ENCODE results near the gene LRP1B.

DNA sequence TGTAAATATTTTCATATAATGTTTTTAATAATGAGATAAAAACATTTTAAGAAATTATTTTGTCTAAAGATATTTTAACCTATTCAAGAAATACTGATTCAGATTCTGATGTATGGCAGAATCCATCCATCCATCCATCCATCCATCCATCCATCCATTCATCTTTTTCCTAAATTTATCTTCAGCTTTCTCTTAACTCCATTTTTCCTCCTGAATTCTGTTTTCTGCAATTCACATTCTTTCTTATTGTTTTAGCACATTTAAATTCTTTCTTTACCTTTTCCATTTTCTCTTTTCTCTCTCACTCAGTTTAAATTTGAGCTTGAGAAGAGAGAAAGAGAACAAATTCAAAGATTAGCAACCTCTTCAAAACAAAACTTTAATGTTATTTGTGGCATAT, 3.6 kb downstream of the LRP1B start:
- TF ChIP-seq POLR2A (IDR thresholded peaks at IDR 0.05) (no peak), CTCF (IDR thresholded peaks at IDR 0.05) (no peak)

All from Peyer's patch (tissue), 4 donors.